K562 (cell line): ENCODE data around the gene SEPTIN2. TPM values are rescaled to one million over a fixed set of nuclear protein-coding genes. Genes with fewer than 3 reads are reported as not detected.

Source experiments
- ATAC-seq: fragments of 200-7000 bp; cut with Tn5 transposase; 3 replicates; pipeline ENCODE4 v1.9.1; 2020; ENCODE audit warnings: moderate library complexity
- BruUV-seq: library from RNA; stranded (reverse); fragments of 400-500 nt; replicated peaks from 2 replicates; lab custom pipeline; 2021; lab: Mats Ljungman, UMichigan
- CTCF ChIA-PET: fragments of 300-600 bp; formaldehyde crosslinking; extraction: SDS; loops from one replicate; lab custom pipeline; 2021; ENCODE audit warnings: low intra/inter-chr PET ratio; lab: Yijun Ruan, JAX
- POLR2A ChIA-PET: fragments of 300-600, 350-650 bp; sonication (Branson Sonifier 250); formaldehyde crosslinking; extraction: SDS; loops from one replicate; lab custom pipeline; 2021; ENCODE audit warnings: antibody characterized with exemption, inconsistent platforms; lab: Yijun Ruan, JAX
- DNase-seq, 4 experiments: peaks; one replicate each; pipeline versions ENCODE4 v3.0.0 to v3.0.0-alpha.2; 2011 to 2018; ENCODE audit warnings: low spot score in 3 of 4, mixed read lengths in 3 of 4; ENCODE audit errors: extremely low read depth in 1 of 4
- FAIRE-seq: peaks from 2 replicates; lab custom pipeline; 2011; peaks lifted over from hg19 to GRCh38; lab: Jason Lieb, UNC
- H2AFZ ChIP-seq: 2 replicates; pipeline ENCODE4 v1.6.0; 2011; ENCODE audit warnings: low read depth, low read length, control low read depth, inconsistent platforms
- H3K27ac ChIP-seq: fragments of 200-600 bp; 3 replicates; pipeline ENCODE4 v1.8.0; 2011; ENCODE audit warnings: low read depth, mild to moderate bottlenecking, control low read depth, inconsistent platforms, low read length, moderate library complexity, mixed read lengths; ENCODE audit errors: extremely low read depth
- H3K27me3 ChIP-seq, 2 experiments: fragments of 300-600 bp in 1 of 2; 2 replicates in 1 of 2; 3 replicates in 1 of 2; pipeline versions ENCODE4 v1.6.0 to v1.8.0; 2011; ENCODE audit warnings: inconsistent platforms in 2 of 2, low read length in 2 of 2, mild to moderate bottlenecking in 1 of 2, mixed read lengths in 1 of 2, moderate library complexity in 1 of 2; ENCODE audit not compliant: control insufficient read depth in 2 of 2, insufficient read depth in 2 of 2
- H3K36me3 ChIP-seq: fragments of 300-600 bp; 3 replicates; pipeline ENCODE4 v1.8.0; 2011; ENCODE audit warnings: mild to moderate bottlenecking, low read length, inconsistent platforms; ENCODE audit not compliant: control insufficient read depth, insufficient read depth
- H3K4me1 ChIP-seq, 2 experiments: fragments of 200-600 bp in 1 of 2; replicated peaks in 1 of 2; 2 replicates in 1 of 2; 3 replicates in 1 of 2; pipeline versions ENCODE4 v1.5.1 to v1.8.0; 2011; ENCODE audit warnings: inconsistent platforms in 2 of 2, low read length in 2 of 2, mild to moderate bottlenecking in 1 of 2, mixed read lengths in 1 of 2, moderate library complexity in 1 of 2; ENCODE audit not compliant: control insufficient read depth in 2 of 2, insufficient read depth in 2 of 2
- H3K4me2 ChIP-seq: 2 replicates; pipeline ENCODE4 v1.6.1; 2011; ENCODE audit warnings: low read length, control low read depth, inconsistent platforms, mixed read lengths; ENCODE audit not compliant: insufficient read depth
- H3K4me3 ChIP-seq: fragments of 200-600 bp; sonication (generic), shearing (Covaris generic); 2 replicates; pipeline ENCODE4 v1.5.1; 2016; ENCODE audit warnings: control low read depth, inconsistent platforms
- H3K79me2 ChIP-seq: fragments of 200-600 bp; 3 replicates; pipeline ENCODE4 v1.8.0; 2011; ENCODE audit warnings: low read length, inconsistent platforms; ENCODE audit not compliant: control insufficient read depth, insufficient read depth
- H3K9ac ChIP-seq, 2 experiments: 2 replicates each; pipeline versions ENCODE4 v1.6.0 to v1.6.1; 2011; ENCODE audit warnings: low read depth in 2 of 2, low read length in 2 of 2, control low read depth in 1 of 2, inconsistent platforms in 1 of 2, mild to moderate bottlenecking in 1 of 2, mixed read lengths in 1 of 2; ENCODE audit not compliant: insufficient read depth in 1 of 2
- H3K9me1 ChIP-seq: one replicate; pipeline ENCODE4 v1.6.0; 2011; ENCODE audit warnings: inconsistent platforms, mild to moderate bottlenecking, low read length, moderate library complexity; ENCODE audit not compliant: control insufficient read depth, insufficient read depth
- H3K9me3 ChIP-seq: replicated peaks from 2 replicates; pipeline ENCODE4 v1.5.1; 2011; ENCODE audit warnings: low read depth, low read length, inconsistent platforms; ENCODE audit not compliant: control insufficient read depth, insufficient read depth
- H4K20me1 ChIP-seq: replicated peaks from 2 replicates; pipeline ENCODE4 v1.6.1; 2011; ENCODE audit warnings: low read length, inconsistent platforms, mixed read lengths; ENCODE audit not compliant: control insufficient read depth, insufficient read depth
- E2F3 ChIP-seq: fragments of 250-450 bp; sonication (Bioruptor Pico); IDR thresholded peaks from 2 replicates; pipeline ENCODE4 v1.4.0; 2020; ENCODE audit warnings: mild to moderate bottlenecking
- E2F5 ChIP-seq: sonication (generic); formaldehyde crosslinking; IDR thresholded peaks from 2 replicates; pipeline ENCODE4 v1.8.0; 2022; ENCODE audit warnings: mild to moderate bottlenecking, missing genetic modification reagents
- HEY1 ChIP-seq: fragments of 250-450 bp; sonication (Bioruptor Pico); IDR thresholded peaks from 2 replicates; pipeline ENCODE4 v1.5.0; 2020; ENCODE audit warnings: mild to moderate bottlenecking, moderate library complexity, borderline replicate concordance
- KDM4B ChIP-seq, 2 experiments: fragments of 450-650 bp in 1 of 2; sonication (generic) in 1 of 2; IDR thresholded peaks; 2 replicates each; pipeline ENCODE4 v1.6.1; 2016 to 2017; ENCODE audit warnings: borderline replicate concordance in 2 of 2, antibody characterized with exemption in 1 of 2, low read depth in 1 of 2, mild to moderate bottlenecking in 1 of 2
- KDM5B ChIP-seq: fragments of 200-600 bp; sonication (generic); IDR thresholded peaks from 2 replicates; pipeline ENCODE4 v1.6.1; 2012; ENCODE audit warnings: low read depth, mild to moderate bottlenecking, moderate library complexity, low read length, control low read depth, inconsistent platforms; ENCODE audit not compliant: insufficient replicate concordance
- MTA1 ChIP-seq: fragments of 450-650 bp; IDR thresholded peaks from 2 replicates; pipeline ENCODE4 v1.6.1; 2017; ENCODE audit warnings: borderline replicate concordance
- NR2C1 ChIP-seq, 2 experiments: fragments of 450-650 bp; IDR thresholded peaks; 2 replicates each; pipeline ENCODE4 v1.6.1; 2017; ENCODE audit warnings: mild to moderate bottlenecking in 2 of 2, antibody characterized with exemption in 1 of 2, inconsistent platforms in 1 of 2, missing compliant biosample characterization in 1 of 2, missing genetic modification characterization in 1 of 2
- OTX1 ChIP-seq: fragments of 450-650 bp; formaldehyde crosslinking; IDR thresholded peaks from 2 replicates; pipeline ENCODE4 v1.4.0; 2022; ENCODE audit warnings: mild to moderate bottlenecking
- PTTG1 ChIP-seq: fragments of 450-650 bp; IDR thresholded peaks from 2 replicates; pipeline ENCODE4 v1.6.1; 2016; ENCODE audit warnings: low read depth, mild to moderate bottlenecking, missing genetic modification characterization, missing compliant biosample characterization
- TAF9B ChIP-seq: fragments of 450-650 bp; IDR thresholded peaks from 2 replicates; pipeline ENCODE4 v1.6.1; 2018; ENCODE audit warnings: mild to moderate bottlenecking; ENCODE audit not compliant: partially characterized antibody
- ZNF165 ChIP-seq: fragments of 250-450 bp; sonication (Bioruptor Pico); IDR thresholded peaks from 2 replicates; pipeline ENCODE4 v1.4.0; 2020; ENCODE audit warnings: borderline replicate concordance
- WGBS: fragments of 100-300 bp; shearing (Covaris generic); methylation state at CpG from one replicate; pipeline ENCODE4 v1.1.6; 2016; ENCODE audit warnings: low coverage, mixed read lengths; ENCODE audit not compliant: insufficient coverage; ENCODE audit errors: missing lambda C conversion rate; 5-methylcytosine and 5-hydroxymethylcytosine counted together
- in situ Hi-C: fragments of 300-500 bp; cut with MboI; formaldehyde crosslinking; loops from 4 replicates; pipeline ENCODE4 v1.15.0; 2018; ENCODE audit warnings: inconsistent platforms, mixed read lengths
- intact Hi-C: fragments of 100-400 bp; cut with micrococcal nuclease; formaldehyde crosslinking; loops from 2 replicates; pipeline ENCODE4 v1.14.2; 2022
- polyA plus RNA-seq, 8 experiments: library from polyadenylated mRNA; depleted of rRNA in 4 of 8; stranded (reverse) in 5 of 8; unstranded in 3 of 8; fragments of >200 nt; fragmentation: Nextera tagmentation in 2 of 8; fragmentation: Illumina TruSeq in 1 of 8; extraction: Ambion mirVana in 2 of 8; extraction: Trizol in 1 of 8; gene quantifications; 2 replicates each; pipeline versions ENCODE4 v1.2.1 to v1.2.3, GENCODE V29; 2011 to 2014; ENCODE audit warnings: inconsistent platforms in 1 of 8, missing spikeins in 1 of 8
- total RNA-seq, 7 experiments: library from RNA; depleted of rRNA in 6 of 7; stranded (reverse); fragments of >200 nt in 6 of 7; fragmentation: Illumina TruSeq in 2 of 7; extraction: Trizol in 2 of 7; gene quantifications; 2 replicates each; pipeline versions ENCODE4 v1.2.1 to v1.2.3, GENCODE V29; 2011 to 2021; ENCODE audit warnings: low replicate concordance in 1 of 7
- TF ChIP-seq, protein P1 (sequence below): fragments of 250-450 bp; sonication (Bioruptor Pico); IDR thresholded peaks from 2 replicates; pipeline ENCODE4 v1.8.0; 2021; ENCODE audit warnings: mild to moderate bottlenecking, moderate library complexity
- TF ChIP-seq, protein P2 (sequence below): sonication (generic); formaldehyde crosslinking; IDR thresholded peaks from 2 replicates; pipeline ENCODE4 v1.8.0; 2022; ENCODE audit warnings: missing genetic modification reagents, mild to moderate bottlenecking, moderate library complexity, borderline replicate concordance

The SEPTIN2 gene
- total and polyA plus RNA-seq, 9 of the 15 experiments (the other 6 are each of a cell fraction or from before 2014, with no cell fraction given), result 121 to 367 (median 166) TPM

DNA sequence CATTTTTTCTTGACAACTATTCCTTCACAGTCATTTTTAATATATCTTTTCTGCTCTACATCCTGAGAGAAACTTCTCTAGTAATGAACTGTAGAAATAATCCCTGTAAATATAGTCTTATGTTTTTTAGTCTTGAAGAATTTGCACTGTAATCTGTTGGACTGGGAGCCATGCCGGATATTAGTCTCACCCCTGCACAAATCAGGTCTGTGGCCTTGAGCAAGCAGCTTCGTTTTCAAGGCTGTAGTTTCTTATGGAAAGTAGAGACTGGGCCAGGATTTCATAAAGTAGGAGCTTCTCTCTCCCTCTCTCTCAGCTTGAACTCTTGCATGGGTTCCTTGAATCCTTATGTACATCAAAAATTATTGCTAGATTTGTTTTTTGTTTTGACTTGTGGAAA lies 49.1 kb downstream of the SEPTIN2 start:
- no peaks in the 10 kb centered on the region for H3K9me3 ChIP-seq
- H3K4me3 ChIP-seq, result no peak overlapping the region
- H3K9ac ChIP-seq, result no peak overlapping the region
- H3K4me1 ChIP-seq, result no peaks in the 10 kb centered on the region
- intact Hi-C loops (no loop called here), in situ Hi-C loops (no loop called here)
- no peak for ATAC-seq
- peaks cover 51% of the 10 kb centered on the region for H3K79me2 ChIP-seq
- DNase-seq, result no peak
- CTCF ChIA-PET, result no interaction called here
- no peak overlapping the region for H3K4me2 ChIP-seq
- H4K20me1 ChIP-seq, result peaks cover 12% of the 10 kb centered on the region; the same call in 1 of the 2 replicates
- BruUV-seq, result no TSS peak
- no peak overlapping the region for H2AFZ ChIP-seq
- TF ChIP-seq MTA1 (no peak), PTTG1 (tag) (no peak), OTX1 (CRISPR knock-in tag) (no peak)
- no peak overlapping the region for H3K27ac ChIP-seq
- FAIRE-seq, result no peak
- 63% methylated on average over 2 of the region's 2 CpGs for WGBS
- peaks cover 5% of the 10 kb centered on the region; the same call in 2 of the 3 replicates for H3K36me3 ChIP-seq
- POLR2A ChIA-PET, result no interaction called here
- H3K27me3 ChIP-seq, result no peaks in the 10 kb centered on the region
- no peaks in the 10 kb centered on the region for H3K9me1 ChIP-seq

- Histone ChIP-seq H3K36me3 (peaks cover 5% of the 10 kb centered on the region; the same call in 2 of the 3 replicates), H3K27me3 (no peaks in the 10 kb centered on the region), H3K4me2 (no peak overlapping the region), H3K9ac (no peak overlapping the region), H3K4me3 (no peak overlapping the region), H2AFZ (no peak overlapping the region), H3K79me2 (peaks cover 41% of the 10 kb centered on the region), H4K20me1 (peaks cover 5% of the 10 kb centered on the region; the same call in 1 of the 2 replicates), H3K9me3 (no peaks in the 10 kb centered on the region), H3K9me1 (no peaks in the 10 kb centered on the region), H3K4me1 (no peaks in the 10 kb centered on the region), H3K27ac (no peak overlapping the region)
- DNase-seq (no peak), FAIRE-seq (no peak), ATAC-seq (no peak)
- CTCF ChIA-PET, result no interaction called here
- intact Hi-C loops, result loop anchor here (1.0 kb wide), 1 partner anchor 8 kb away; no protein-coding TSS in a partner anchor
- 75% methylated on average over 2 of the region's 2 CpGs for whole genome bisulfite sequencing
- no TSS peak for BruUV-seq
- in situ Hi-C loops, result no loop called here
- POLR2A ChIA-PET, result interaction anchor here (1.0 to 1.1 kb wide), 2 partner anchors 8 to 9 kb away, joined by 3 to 7 read pairs; no protein-coding TSS in a partner anchor
- TF ChIP-seq E2F5 (CRISPR knock-in tag) (no peak), NR2C1 (IDR thresholded peaks at IDR 0.05) (no peak), NR2C1 (tag; IDR thresholded peaks at IDR 0.05) (no peak), KDM5B (no peak), TAF9B (no peak), E2F3 (CRISPR knock-in tag) (no peak), ZNF165 (CRISPR knock-in tag) (no peak), HEY1 (CRISPR knock-in tag) (no peak), KDM4B (IDR thresholded peaks at IDR 0.05; ENCODE audit: borderline replicate concordance in 2 of 2, low read depth in 1 of 2) (no peak)
- TF ChIP-seq, protein P1, sequence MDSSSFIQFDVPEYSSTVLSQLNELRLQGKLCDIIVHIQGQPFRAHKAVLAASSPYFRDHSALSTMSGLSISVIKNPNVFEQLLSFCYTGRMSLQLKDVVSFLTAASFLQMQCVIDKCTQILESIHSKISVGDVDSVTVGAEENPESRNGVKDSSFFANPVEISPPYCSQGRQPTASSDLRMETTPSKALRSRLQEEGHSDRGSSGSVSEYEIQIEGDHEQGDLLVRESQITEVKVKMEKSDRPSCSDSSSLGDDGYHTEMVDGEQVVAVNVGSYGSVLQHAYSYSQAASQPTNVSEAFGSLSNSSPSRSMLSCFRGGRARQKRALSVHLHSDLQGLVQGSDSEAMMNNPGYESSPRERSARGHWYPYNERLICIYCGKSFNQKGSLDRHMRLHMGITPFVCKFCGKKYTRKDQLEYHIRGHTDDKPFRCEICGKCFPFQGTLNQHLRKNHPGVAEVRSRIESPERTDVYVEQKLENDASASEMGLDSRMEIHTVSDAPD (CRISPR knock-in tag), result no peak
- TF ChIP-seq, protein P2, sequence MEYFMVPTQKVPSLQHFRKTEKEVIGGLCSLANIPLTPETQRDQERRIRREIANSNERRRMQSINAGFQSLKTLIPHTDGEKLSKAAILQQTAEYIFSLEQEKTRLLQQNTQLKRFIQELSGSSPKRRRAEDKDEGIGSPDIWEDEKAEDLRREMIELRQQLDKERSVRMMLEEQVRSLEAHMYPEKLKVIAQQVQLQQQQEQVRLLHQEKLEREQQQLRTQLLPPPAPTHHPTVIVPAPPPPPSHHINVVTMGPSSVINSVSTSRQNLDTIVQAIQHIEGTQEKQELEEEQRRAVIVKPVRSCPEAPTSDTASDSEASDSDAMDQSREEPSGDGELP (CRISPR knock-in tag), result no peak
Observed at GRCh38 chr2:241366678-241367077, 51.0 kb downstream of the SEPTIN2 start.
